ENCODE data around the gene CNTN1.

- TF ChIP-seq CTCF (IDR thresholded peaks at IDR 0.05 in 4 of 5, conservative IDR thresholded peaks at IDR 0.05 in 1 of 5) (no peak), POLR2A (IDR thresholded peaks at IDR 0.05) (no peak)
These were observed 197.1 kb downstream of the CNTN1 start for GRCh38 chr12:40889329-40889728.

All from gastrocnemius medialis (tissue), 4 donors.